Psoas muscle (tissue), 8 donors: ENCODE measurements around the gene AFAP1. TPM values are rescaled to one million over a fixed set of nuclear protein-coding genes. Genes with fewer than 3 reads are reported as not detected.

Experiments used
- ATAC-seq, 4 donors: fragments of 200-7000 bp; cut with Tn5 transposase; one replicate each; pipeline ENCODE4 v1.9.1; 2020; ENCODE audit warnings: moderate library complexity in 3 of 4, mild to moderate bottlenecking in 2 of 4
- DNase-seq, 2 donors: peaks; one replicate each; pipeline ENCODE4 v3.0.0-alpha.2; 2020
- H3K27ac ChIP-seq: fragments of 200-600 bp; one replicate; pipeline ENCODE4 v1.8.0; 2022
- H3K27me3 ChIP-seq, 3 donors: fragments of 200-600 bp in 1 of 3; one replicate each; pipeline versions ENCODE4 v1.6.1 to v1.8.0; 2013 to 2022; ENCODE audit warnings: low read length in 2 of 3, mild to moderate bottlenecking in 2 of 3, moderate library complexity in 1 of 3; ENCODE audit not compliant: insufficient read depth in 3 of 3
- H3K36me3 ChIP-seq, 2 donors: fragments of 200-600 bp in 1 of 2; one replicate each; pipeline versions ENCODE4 v1.6.1 to v1.8.0; 2013 to 2022; ENCODE audit warnings: low read depth in 1 of 2, mild to moderate bottlenecking in 1 of 2, moderate library complexity in 1 of 2; ENCODE audit not compliant: insufficient read depth in 1 of 2
- H3K4me1 ChIP-seq: fragments of 200-600 bp; one replicate; pipeline ENCODE4 v1.8.0; 2022
- H3K4me3 ChIP-seq: fragments of 200-600 bp; one replicate; pipeline ENCODE4 v1.8.0; 2022; ENCODE audit warnings: mild to moderate bottlenecking
- H3K9me3 ChIP-seq: fragments of 200-600 bp; one replicate; pipeline ENCODE4 v1.8.0; 2022
- CTCF ChIP-seq: fragments of 200-600 bp; IDR thresholded peaks from one replicate; pipeline ENCODE4 v1.8.0; 2022; ENCODE audit warnings: antibody characterized with exemption
- WGBS, 3 donors: extraction: QIAGEN DNeasy Blood & Tissue Kit; methylation state at CpG; one replicate each; pipeline versions ENCODE4 v1.1.6 to v1.1.7; 2013; 5-methylcytosine and 5-hydroxymethylcytosine counted together
- intact Hi-C, 2 donors: fragments of 100-400 bp; cut with DNase I; formaldehyde crosslinking; loops; one replicate each; pipeline versions ENCODE4 v1.11.0 to v1.14.2; 2022
- polyA plus RNA-seq, 3 donors: library from polyadenylated mRNA; stranded (reverse); fragments of 200-250 nt; gene quantifications; one replicate each; pipeline ENCODE4 v1.2.3, GENCODE V29; 2013
- total RNA-seq, 4 donors: library from RNA; stranded (reverse); fragmentation: NEBNext Ultra II Directional in 2 of 4; extraction: Animal tissue kit (Norgen Biotek cat#: 25700) in 2 of 4; gene quantifications; one replicate each; pipeline versions ENCODE4 v1.2.1 to v1.2.4, GENCODE V29; 2021 to 2023
- donor health status: healthy with polysubstance abuse.
- donor health status: DM: no; HTN: no; CAD: no; lungs with moderate emphysema.
- donor health status: Bipolar disorder and iron deficiency.
- donor health status: healthy.
- donor health status: DM: yes; HTN: yes; CAD: no.
- donor health status: DM: no; HTN: no; CAD: no.
- donor health status: DM: no; HTN: no; CAD: no.
- donor health status: DM: yes; HTN: yes; CAD: no.

AFAP1 gene
- total and polyA plus RNA-seq, 7 donors: 1.3 to 11.4 (median 2.6) TPM

- no peak for TF ChIP-seq CTCF
- no peak for DNase-seq
- H3K36me3 ChIP-seq: no peaks in the 10 kb centered on the region
- no peaks in the 10 kb centered on the region for H3K27me3 ChIP-seq
- 50 to 55% (median 54%) methylated on average over 12 of the region's 12 CpGs for WGBS, 3 donors
- H3K9me3 ChIP-seq: no peaks in the 10 kb centered on the region
- intact Hi-C loops: no loop called here
- H3K4me3 ChIP-seq: no peak overlapping the region
- ATAC-seq: no peak
- no peaks in the 10 kb centered on the region for H3K4me1 ChIP-seq
- no peak overlapping the region for H3K27ac ChIP-seq
Observed at GRCh38 chr4:7892212-7893019, 47.2 kb downstream of the AFAP1 start.

GRCh38 chr4:7890635-7891393, 48.8 kb downstream of the AFAP1 start:
- intact Hi-C loops: no loop called here
- no peak for TF ChIP-seq CTCF
- DNase-seq (no peak), ATAC-seq (no peak)
- H3K36me3 ChIP-seq: no peaks in the 10 kb centered on the region
- H3K27ac ChIP-seq: no peak overlapping the region
- no peaks in the 10 kb centered on the region for H3K27me3 ChIP-seq
- no peaks in the 10 kb centered on the region for H3K4me1 ChIP-seq
- 49 to 65% (median 52%) methylated on average over 7 of the region's 7 CpGs for WGBS, 3 donors
- H3K9me3 ChIP-seq: no peaks in the 10 kb centered on the region
- no peak overlapping the region for H3K4me3 ChIP-seq

- Histone ChIP-seq H3K9me3 (no peaks in the 10 kb centered on the region), H3K4me1 (no peaks in the 10 kb centered on the region), H3K4me3 (no peak overlapping the region), H3K27ac (no peak overlapping the region), H3K27me3 (no peaks in the 10 kb centered on the region), H3K36me3 (no peaks in the 10 kb centered on the region)
- no peak for TF ChIP-seq CTCF
- 75 to 85% (median 84%) methylated on average over 3 of the region's 3 CpGs for WGBS, 3 donors
- DNase-seq (no peak), ATAC-seq (no peak)
- intact Hi-C loops: no loop called here
Observed at GRCh38 chr4:7887436-7887835, 52.2 kb downstream of the AFAP1 start.

GRCh38 chr4:7886007-7886973, 53.4 kb downstream of the AFAP1 start:
- Histone ChIP-seq H3K27me3 (no peaks in the 10 kb centered on the region), H3K36me3 (no peaks in the 10 kb centered on the region), H3K27ac (no peak overlapping the region), H3K9me3 (no peaks in the 10 kb centered on the region), H3K4me3 (no peak overlapping the region), H3K4me1 (no peaks in the 10 kb centered on the region)
- ATAC-seq (no peak), DNase-seq (no peak)
- intact Hi-C loops: no loop called here
- WGBS, 3 donors: 63 to 71% (median 70%) methylated on average over 9 of the region's 9 CpGs
- TF ChIP-seq CTCF: no peak
